HL-60/S4 treated with phorbol 12-myristate 13-acetate at 8.2 ng/mL for 4 days and 3 days (cell line): Measurements from ENCODE around the gene STK4.

ENCODE experiments used
- in situ Hi-C: fragments of 300-500 bp; cut with MboI; formaldehyde crosslinking; loops from 2 replicates; pipeline ENCODE4 v1.15.0; 2022; ENCODE audit warnings: low sequenced_read_pairs

The STK4 gene

DNA sequence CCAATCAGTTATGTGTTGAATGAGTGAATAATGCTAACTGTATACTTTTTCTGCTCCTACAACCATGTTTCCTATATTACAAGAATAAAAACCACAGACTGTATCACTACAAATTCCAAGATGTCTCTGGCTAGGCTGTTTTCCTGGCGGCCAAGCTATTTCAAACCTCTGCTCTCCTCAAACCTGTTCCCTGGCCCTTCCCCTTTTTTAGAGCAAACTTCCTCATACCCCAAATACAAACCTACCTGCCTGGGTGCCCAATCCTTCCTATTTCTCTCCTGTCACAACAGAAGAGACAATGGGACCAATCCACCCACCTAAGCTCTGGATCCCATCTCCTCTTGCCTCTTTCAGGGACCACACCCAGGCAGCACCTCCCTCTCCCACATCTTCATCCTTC is 13.6 kb upstream of the STK4 start:
- in situ Hi-C loops: no loop called here

DNA sequence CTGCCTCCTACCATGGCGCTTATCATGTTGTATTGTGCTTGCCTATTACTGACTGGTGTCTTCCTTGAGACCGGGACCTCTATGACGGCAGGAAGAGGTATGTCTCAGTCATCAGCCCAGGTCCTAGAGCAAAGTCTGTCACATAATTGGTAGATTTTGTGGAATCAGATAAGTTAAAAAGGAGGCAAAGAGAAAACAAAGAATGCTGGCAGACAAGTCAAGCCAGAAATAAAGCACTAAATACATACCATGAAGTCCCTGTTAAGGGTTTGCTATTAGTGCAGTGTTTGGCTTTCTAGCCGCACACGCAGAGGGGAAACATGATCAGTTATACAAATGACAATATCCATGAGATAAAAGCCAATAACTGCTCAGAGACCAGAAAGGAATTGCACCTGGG is 12.1 kb upstream of the STK4 start:
- in situ Hi-C loops: no loop called here

DNA sequence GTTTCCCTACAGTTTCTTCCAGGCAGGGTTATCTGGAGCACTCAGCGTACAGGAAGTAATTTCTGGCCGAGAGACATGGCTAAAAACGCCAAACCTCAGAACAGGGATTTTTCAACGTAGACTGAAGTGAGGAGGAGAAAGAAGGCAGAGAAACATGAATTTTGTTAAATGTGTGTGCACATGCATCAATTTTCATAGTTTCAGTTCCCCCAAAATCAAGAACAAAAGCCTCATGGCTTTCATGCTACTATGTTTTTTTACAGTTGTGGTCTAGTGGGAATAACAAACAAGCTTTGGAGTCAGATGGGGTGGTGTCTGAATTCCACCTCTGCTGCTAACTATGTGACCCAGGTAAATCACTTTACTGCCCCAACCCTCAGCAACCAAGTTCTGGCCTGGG is 11.0 kb upstream of the STK4 start:
- in situ Hi-C loops: no loop called here

DNA sequence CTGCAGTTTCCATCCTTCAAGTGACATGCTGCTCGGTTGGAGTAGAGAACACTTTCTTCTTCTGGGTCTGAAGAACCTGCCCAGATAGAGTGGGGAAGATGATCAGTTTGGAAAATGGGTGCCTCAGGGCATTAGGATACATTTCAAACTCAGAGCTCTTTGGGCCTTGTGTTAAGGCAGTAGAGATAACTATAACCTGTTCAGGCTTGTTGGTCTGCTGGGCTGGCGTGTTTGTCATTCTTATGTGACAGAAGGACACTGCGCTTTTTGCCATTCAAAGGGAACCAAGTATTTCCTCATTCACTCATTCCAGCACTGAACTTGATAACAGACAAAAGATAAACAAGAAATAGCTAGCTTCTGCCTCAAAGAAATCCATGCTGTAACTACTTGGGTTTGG is 9.9 kb upstream of the STK4 start:
- in situ Hi-C loops: no loop called here

DNA sequence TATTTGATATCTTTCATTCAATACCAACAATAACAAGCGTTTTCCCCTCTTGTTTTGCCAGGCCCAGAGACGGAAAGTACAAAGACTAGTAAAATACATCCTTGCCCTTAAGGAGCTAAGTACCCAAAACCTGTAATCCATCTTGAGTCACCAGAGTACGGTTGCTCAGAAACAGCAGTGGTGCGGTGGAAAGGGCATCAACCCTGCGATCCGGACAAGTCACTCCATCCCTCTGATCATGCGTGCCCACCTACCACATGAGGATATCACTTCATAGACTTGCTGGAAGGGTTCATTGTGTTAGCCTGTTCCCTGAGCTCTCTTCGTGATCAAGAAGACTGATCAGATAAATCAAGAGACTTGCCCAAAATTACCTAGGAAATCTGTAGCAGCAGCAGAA is 8.0 kb upstream of the STK4 start:
- in situ Hi-C loops: no loop called here

DNA sequence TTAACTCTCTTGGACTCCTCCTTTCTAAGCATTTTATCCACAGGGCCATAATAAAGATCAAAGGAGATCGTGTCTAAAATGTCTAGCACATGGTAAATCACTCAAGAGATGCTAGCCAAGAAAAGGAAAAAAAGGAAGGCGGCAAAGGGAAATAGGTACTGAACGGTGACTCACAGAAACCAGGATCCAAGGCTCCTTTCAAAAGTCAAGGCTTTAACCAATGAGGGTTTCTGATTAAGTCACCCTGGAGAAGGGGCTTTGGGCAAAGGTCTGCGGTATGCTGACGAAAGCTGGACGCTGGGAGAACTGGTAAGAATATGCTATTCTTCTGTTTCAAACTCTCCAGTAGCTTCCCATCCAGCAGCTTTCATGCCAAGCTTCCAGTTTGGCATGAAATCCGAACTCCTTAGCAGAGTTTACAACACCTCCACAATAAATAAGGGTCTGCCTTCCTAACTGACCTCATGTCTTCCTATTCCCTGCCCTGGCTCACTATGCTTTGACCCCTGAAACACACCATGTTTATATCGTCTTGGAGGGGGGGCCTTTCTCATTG is 7.2 kb upstream of the STK4 start:
- in situ Hi-C loops: no loop called here

DNA sequence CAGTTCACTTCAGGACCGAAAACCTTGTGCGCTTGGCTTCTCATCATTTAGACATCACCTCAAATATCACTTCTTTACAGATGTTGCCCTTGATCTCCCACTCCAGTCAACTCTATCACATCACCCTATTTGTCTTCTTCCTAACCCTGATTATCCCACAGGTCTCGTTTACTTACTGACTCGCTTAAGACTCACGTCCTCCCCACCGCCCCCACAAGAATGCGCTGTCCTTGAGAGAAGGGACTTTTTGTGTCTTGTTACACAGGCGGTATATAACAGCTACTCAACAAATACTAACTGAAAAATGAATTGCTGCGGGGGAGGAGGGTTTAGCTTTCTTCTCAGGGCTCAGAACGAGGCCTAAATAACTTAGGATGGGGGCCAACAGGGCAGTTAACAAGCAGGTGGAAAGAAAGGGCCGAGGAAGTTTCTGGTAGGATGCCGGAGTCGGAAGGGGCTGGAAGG is 6.6 kb upstream of the STK4 start:
- in situ Hi-C loops: no loop called here

DNA sequence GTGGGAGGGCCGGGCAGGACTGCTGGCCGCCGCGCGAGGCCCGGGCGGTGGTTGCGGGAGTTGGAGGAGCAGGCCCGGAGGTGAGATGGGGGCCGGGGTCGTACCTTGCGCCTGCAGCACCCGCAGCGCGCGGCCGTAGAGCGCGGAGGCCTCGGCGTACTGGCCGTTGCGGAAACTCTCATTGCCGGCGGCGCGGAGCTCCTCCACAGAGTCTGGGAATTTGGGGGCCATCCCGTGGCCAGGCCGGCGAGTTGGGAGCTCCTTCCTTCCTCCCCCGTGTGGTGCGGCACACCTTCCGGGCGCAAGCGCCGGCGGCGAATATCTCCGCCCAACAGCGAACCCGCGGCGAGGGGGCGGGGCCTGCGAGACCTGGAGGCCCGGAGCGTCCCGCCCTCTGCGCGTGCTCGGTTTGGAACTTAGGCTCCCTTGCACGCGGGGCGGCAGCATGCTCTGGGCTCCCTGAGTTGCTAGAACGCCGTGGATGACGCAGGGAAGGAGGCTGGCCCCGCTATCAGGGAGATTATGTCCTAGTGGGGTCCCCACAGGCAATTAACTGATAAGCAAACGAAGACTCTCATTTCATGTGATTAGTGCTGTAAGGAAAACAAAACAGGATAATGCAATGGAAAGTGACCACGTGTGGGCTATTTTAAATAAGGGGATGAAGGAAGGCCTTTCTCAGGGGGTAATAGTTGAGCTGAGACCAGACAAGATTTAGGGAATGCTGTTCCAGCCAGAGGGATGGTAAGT is 6.0 kb upstream of the STK4 start, which contains the start of gene TOMM34:
Gene TOMM34 (minus strand): TSS at position 295 of the 750 bp plus-strand sequence. CDS start 64 bp downstream, at position 231.
- in situ Hi-C loops: no loop called here

DNA sequence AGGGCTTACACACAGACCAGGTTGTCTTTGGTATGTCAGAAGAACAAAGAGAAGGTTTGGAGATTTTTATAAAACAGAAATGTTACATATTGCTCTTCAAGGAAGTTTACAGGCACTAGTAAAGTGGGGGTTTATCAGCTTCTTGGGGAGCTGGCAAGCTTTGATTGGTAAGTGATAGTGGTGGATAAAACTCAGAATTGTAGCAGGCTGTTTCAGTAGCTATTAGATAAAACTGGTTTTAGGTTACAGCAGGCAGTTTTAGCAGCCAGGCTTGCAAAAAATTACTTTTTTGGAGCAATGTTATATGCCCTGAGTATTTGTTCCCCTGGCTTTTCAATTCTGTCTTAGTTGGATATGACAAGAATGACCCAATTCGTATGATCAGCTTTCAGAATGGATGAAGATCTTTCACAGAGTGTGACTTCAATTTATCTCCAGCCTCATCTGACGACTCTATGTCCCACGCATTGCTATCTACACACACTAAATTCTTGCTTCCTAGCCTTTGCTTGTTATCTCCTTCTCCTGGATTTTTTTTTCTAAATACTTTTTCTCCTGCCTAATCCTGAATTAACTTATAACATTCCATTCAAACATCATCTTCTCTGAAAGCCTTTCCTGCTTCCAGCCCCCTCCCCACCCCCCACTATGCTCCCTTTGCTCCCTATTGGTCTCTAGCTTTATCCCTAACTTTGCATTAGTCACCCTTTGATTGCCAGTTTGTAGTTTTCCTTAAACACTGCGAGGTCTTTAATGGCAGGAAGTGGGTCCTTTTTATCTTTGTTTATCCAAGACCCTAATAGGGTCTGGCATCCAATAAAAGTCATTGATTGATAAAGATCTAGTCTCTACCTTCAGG is 5.1 kb upstream of the STK4 start:
- in situ Hi-C loops: no loop called here

DNA sequence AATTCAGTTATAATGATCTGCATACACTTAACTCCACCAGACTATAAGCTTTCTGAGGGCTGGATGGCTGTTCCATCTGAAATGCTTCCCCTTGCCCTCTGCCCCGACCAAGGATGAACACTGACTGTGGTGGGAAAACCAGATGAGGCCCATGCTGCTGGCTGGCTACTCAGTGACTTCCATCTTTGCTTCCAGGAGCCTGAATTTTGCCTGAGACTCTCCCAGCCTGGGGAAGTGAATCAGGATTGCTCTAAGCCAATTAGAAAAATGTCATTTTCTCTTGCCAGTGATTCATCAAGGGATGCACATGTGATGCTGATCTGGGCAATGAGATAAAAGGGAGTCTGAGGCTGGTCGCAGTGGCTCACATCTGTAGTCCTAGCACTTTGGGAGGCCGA is 4.4 kb upstream of the STK4 start:
- in situ Hi-C loops: no loop called here

DNA sequence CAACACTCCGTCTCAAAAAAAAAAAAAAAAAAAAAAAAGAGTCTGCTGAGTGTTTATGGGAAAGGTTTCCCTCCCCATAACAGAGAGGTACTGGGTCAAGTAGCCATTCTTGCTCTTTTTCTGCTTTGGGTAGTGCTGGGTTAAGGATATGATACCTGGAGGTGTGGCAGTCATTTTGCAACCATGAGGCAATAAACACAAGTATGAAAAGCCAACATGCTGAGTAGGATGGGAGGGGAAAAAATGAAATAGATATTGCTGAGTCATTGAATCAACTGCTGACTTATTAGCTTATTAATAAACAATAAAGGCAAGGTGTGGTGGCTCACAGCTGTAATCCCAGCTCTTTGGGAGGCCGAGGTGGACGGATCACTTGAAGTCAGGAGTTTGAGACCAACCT is 3.8 kb upstream of the STK4 start:
- in situ Hi-C loops: no loop called here

DNA sequence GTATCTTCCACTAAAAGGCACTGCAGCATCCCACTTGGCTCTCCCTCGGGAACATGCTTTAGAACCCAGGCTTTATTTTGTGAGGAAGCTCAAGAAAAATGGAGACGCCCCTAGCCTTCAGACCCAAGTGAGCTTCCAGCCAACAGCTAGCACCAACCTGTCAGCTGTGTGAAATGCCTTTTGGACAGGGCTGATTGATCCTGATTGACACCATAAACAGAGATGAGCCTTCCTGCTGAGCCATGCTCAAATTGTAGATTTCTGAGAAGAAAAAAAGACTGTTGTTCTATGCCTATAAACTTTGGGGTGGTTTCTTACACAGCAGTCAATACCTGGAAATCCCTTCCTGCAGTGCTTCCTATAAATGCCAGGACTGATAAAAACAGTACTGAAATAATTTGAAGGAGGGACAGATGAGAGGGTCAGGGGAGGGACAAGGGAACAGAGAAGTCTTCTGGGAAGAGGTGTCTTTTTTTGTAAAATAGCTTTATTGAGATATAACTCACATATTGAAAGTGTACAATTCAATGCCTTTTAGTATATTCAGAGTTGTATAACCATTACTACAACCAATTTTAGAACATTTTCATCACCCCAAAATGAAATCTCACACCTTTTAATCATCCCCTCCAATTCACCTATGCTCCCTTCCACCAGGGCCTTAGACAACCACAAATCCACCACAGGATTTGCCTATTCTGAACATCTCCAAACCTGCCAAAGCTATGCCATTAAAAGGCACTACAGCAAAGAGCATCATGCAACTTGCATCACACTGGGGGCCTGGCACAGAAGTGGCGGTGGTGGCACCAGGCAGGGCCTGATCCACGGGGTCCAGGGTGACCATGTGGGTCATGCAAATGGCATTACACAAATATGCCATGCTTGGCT is 2.7 kb upstream of the STK4 start:
- in situ Hi-C loops: no loop called here

DNA sequence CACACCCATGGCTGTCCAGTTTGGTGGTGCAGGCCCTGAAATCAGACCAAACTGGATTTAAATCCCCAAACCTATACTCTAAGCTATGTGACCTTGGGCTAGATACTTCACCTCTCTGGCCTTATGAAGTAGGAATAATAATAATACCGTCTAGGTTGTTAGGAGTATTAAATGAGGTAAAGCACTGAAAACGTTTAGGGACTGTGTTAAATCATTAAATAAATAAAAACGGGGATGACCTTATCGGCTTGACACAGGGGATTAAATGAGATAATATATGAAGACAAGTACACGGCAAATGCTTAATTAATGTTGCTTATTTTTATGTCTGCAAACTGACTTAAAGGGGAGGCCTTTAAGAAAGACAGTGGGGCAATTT is 672 bp upstream of the STK4 start:
- in situ Hi-C loops: no loop called here

DNA sequence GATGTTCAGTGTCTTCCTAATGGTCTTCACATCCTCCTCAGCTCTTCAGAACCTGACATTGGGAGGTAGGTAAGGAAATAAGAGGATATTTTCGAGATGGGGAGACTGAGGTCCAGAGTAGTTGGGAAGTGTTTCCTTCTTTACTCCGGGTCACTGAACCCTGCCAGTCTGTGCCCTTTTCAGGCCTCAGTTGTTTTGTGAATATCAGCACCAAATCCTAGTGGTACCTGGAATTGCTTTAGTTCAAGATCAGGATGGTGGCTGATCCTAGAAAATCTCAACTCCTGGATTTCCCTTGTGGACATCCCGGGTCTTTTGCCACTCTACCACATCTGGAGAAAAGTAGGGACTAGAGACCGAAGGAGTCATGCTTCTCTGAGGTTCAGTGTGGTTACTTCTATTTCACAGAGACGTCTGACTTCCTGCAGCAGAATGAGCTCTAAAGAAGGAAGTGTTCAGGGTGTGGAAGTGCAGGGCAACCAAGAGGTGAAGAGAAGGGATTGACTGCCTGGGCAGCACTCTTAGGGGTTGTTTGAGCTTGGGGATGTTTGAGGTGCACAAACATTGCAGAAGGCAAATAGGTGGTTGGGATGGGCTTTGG is 995 bp downstream of the STK4 start:
- in situ Hi-C loops: no loop called here

DNA sequence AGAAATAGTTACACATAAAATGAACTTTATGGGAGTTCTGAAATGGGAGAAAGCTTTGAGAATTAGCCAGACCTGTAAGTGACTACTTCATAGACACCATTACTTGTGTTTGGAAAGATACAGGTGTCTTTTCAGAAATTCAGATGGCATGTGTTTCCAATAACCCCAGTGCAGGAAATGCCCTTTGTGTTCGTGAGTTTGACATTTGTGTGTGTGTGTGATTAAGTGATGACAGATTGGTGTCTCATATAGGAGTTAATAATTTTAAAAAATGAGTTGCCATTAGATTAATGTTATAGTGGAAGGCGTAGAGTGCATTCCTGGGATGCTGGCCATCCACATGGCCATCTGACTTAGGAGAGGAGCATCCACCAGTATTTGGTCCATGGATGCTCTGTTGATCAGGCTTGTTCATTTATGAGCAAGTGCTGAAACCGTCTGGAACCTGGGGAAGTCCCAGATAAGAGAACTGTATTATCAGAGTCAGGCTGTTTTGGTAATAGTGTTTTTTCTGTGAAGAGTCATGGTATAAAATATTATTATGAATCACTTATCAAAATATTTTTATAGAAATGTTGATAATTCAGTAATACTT is 3.1 kb downstream of the STK4 start:
- in situ Hi-C loops: no loop called here

DNA sequence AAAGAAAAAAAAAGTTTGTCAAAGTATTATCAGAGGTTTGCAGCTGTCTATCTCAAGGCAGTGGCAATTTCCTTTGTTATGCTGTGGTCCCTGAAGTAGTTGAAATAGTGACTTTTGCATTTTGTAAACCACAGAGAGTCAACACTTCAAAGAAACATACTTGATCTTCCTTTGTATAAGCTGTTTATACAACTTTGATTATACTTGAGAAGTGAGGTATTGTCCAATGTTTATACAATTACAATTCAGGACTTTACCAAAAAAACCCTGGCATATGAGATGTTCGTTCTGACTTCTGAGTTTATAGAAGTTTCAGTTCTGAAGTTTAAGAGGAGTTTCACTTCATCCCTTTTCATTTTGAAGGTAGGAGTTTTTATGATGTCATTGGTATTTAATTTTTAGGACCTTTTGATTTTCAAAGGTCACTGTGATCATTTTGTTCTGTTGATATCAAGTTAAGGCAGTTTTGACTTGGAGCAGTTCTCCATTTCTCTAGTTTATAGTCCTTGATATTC is 4.0 kb downstream of the STK4 start:
- in situ Hi-C loops: no loop called here

DNA sequence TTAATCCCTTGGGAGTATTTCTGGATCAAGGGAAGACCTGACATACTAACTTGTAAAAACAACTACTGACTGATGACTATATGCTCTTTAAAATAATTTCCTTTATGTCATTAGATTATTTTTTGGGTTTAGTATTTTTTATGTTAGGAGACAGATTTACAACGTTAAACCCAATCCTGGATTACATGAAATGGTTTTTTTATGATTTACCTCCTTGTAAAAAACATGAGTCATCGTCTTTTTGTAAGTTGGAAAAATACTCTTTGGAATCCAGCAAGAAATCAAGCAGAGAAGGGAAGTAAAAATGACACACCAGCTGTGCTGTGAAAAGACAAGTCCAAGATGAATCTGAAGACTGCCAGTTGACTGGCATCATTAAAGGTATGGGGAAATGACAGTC is 6.7 kb downstream of the STK4 start:
- in situ Hi-C loops: no loop called here

DNA sequence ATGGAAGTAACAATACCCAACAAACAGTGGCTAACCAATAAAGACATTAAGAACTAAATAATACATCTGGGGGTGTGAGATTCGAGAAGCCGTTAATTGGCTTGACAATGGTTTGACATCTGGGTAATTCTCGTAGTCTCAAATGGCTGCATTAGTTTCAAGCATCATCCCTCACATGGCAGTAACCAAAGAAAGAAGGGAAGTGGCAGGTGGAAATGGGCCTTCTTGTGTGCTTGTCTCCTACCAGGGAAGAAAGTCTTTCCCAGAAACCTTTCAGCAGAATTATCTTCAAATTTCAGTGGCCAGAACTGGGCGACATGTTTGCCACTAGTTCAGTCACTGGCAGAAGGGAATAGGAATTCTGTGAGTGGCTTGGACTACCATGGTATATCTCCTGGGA is 10.4 kb downstream of the STK4 start:
- in situ Hi-C loops: no loop called here

DNA sequence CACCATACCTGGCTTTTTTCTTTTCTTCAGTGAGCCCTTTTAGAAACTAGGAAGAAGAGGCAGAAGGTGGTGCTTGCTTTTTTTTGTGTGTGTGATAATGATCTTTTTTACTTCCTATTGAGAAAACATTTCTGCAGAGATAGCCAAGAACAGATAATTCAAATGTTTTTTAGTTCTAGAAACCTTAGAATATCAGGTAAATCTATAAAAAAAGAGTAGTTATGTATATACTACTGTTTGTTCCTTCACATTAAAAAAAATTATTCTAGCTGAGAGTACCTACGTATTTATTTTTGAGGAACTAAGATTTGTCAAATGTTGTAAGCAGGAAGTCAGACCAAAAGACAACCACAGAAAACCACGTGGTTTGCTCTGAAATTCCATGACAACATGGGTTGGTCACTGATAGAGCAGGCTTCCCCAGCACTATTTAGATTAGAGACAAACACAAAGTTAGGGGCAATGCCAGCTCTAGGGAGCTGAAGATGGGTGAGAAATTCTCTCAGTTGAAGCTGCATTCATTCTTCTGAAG is 12.8 kb downstream of the STK4 start:
- in situ Hi-C loops: no loop called here
